Activated T-cell treated with anti-CD3 and anti-CD28 coated beads for 24 hours (primary cell): ENCODE data around the gene FUOM.
"Not testable (repeated sequence)": the region's sequence is repeated elsewhere in the genome, so short reads cannot be mapped to it uniquely, and the experiment has no call there.

Experiments used
- DNase-seq: peaks from one replicate; pipeline ENCODE4 v3.0.0-alpha.2; 2020; ENCODE audit warnings: low read depth

FUOM gene

GRCh38 chr10:133329491-133330202 is 28.2 kb downstream of the FUOM start:
- DNase-seq, result peak; percentile 79

GRCh38 chr10:133328358-133329343 is 29.2 kb downstream of the FUOM start:
- no peak for DNase-seq

GRCh38 chr10:133327651-133328357 is 30.0 kb downstream of the FUOM start:
- no peak for DNase-seq

- no peak for DNase-seq
Observed at GRCh38 chr10:133326745-133327650, 30.8 kb downstream of the FUOM start.

GRCh38 chr10:133326223-133326551 is 31.6 kb downstream of the FUOM start:
- no peak for DNase-seq

GRCh38 chr10:133325440-133326222 is 32.2 kb downstream of the FUOM start:
- DNase-seq, result no peak

- DNase-seq, result no peak
Observed at GRCh38 chr10:133324857-133325260, 33.0 kb downstream of the FUOM start.

GRCh38 chr10:133324198-133324792 is 33.5 kb downstream of the FUOM start:
- DNase-seq, result peak; percentile 48

- not testable (repeated sequence) for DNase-seq
Observed at GRCh38 chr10:133322064-133322709, 35.6 kb downstream of the FUOM start.

GRCh38 chr10:133320852-133321422 is 36.9 kb downstream of the FUOM start:
- not testable (repeated sequence) for DNase-seq

GRCh38 chr10:133318494-133319127 is 39.2 kb downstream of the FUOM start:
- peak; percentile 49 for DNase-seq

GRCh38 chr10:133316732-133317131 is 41.1 kb downstream of the FUOM start:
- no peak for DNase-seq

GRCh38 chr10:133316266-133316665 is 41.6 kb downstream of the FUOM start:
- no peak for DNase-seq

GRCh38 chr10:133315847-133316246 is 42.0 kb downstream of the FUOM start:
- no peak for DNase-seq

- DNase-seq, result no peak
Observed at GRCh38 chr10:133314911-133315310, 42.9 kb downstream of the FUOM start.

GRCh38 chr10:133313192-133313591 is 44.6 kb downstream of the FUOM start:
- no peak for DNase-seq

- DNase-seq, result no peak
Observed at GRCh38 chr10:133312769-133313145, 45.1 kb downstream of the FUOM start.

- DNase-seq, result no peak
Observed at GRCh38 chr10:133312016-133312768, 45.6 kb downstream of the FUOM start.
